CD4-positive, alpha-beta T cell treated with Interleukin-2 at 100 ng/mL for 4 hours (primary cell): ENCODE results near the gene ZNF423.

Source experiments
- DNase-seq: peaks from one replicate; pipeline ENCODE4 v3.0.0-alpha.2; 2020; ENCODE audit warnings: low spot score

The ZNF423 gene

GRCh38 chr16:49848530-49848929 lies 7.4 kb downstream of the ZNF423 start:
- DNase-seq, result no peak

DNA sequence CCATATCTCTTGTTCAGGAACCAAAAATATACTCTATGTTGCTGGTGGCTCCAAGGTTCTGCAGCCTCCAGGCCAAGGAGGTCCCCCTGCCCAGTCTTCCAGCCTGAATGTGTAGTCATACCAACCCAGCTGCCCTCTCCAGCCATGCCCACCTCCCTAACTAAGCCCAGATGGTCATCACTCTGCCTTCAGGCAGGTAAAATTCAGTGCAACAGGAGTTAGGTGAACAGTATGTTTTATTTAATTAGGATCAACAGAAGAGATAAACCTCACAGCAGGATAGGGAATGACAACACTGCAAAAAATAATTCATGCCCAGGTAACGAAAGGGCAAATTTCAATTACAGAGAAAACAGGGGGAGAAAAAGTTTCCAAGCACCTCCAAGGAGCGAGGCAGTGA lies 9.1 kb downstream of the ZNF423 start:
- DNase-seq, result no peak

GRCh38 chr16:49844359-49844758 lies 11.6 kb downstream of the ZNF423 start:
- no peak for DNase-seq

- no peak for DNase-seq
Observed at GRCh38 chr16:49843758-49844157, 12.2 kb downstream of the ZNF423 start.

GRCh38 chr16:49842972-49843371 lies 12.9 kb downstream of the ZNF423 start:
- DNase-seq, result no peak

- no peak for DNase-seq
Observed at GRCh38 chr16:49839017-49839825, 16.7 kb downstream of the ZNF423 start.

GRCh38 chr16:49838441-49839016 lies 17.4 kb downstream of the ZNF423 start:
- no peak for DNase-seq

DNA sequence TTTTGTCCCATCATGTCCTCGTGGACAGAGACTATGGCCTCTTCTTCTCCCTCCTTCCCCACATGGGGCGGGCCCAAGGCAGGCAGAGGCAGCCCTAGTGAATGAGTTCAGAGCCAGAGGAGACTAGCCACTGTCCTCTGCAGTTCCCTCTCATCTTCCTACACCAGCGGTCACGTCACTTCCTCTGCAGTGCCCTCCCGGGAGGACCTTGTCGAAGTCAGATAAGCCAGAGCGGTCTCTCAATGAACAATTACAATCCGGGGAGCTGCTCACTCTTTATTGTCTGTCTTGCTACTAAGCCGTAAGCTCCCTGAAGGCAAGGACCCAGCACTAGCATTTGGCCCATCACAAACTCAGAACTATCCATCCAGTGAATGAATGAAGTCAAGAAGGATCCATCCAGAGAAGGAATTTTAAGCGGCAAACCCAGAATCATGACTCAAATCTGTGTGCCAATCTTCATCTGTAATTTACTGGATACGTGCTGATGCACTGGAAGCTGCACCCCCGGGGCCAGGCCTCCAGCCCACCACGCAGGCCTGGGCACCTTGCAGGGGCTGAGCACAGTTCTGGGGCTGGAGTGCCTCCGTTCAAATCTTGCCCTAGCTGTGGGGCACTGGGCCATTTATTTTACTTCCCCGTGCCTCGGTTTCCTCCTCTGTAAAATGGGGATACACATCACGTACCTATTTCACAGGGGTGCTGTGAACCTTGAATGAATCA lies 18.1 kb downstream of the ZNF423 start:
- no peak for DNase-seq

- no peak for DNase-seq
Observed at GRCh38 chr16:49836668-49837067, 19.2 kb downstream of the ZNF423 start.

GRCh38 chr16:49836218-49836617 lies 19.7 kb downstream of the ZNF423 start:
- no peak for DNase-seq

DNA sequence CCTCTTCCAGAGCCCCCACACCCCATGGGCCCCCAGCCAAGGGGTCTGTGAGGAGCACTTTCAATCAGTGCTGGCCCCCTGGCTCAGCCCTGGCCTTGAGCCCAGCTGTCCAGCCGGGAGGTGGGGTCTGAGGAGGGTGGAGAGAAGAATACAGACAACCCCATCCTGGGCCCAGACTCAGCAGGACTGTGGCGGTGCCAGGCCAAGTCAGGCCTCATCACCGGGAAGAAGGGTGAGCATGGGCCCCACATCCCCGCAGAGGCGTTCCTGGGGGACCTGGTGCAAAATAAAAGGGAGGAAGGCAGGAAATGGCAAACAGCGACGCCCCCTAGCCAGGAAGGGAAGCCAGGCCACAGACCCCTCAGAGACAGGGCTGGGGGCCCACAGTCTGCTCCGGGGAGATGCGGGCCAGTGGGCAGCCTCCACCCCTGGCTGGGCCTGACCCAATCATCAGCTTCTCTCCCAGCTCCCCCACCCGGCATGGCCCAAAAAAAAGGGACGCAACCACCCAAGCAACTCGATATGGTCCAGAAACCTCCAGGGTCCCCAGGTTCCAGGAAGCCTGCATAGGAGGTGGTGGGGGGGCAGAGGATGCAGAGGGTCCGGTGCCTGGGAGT lies 20.6 kb downstream of the ZNF423 start:
- no peak for DNase-seq

GRCh38 chr16:49834531-49835151 lies 21.3 kb downstream of the ZNF423 start:
- no peak for DNase-seq

DNA sequence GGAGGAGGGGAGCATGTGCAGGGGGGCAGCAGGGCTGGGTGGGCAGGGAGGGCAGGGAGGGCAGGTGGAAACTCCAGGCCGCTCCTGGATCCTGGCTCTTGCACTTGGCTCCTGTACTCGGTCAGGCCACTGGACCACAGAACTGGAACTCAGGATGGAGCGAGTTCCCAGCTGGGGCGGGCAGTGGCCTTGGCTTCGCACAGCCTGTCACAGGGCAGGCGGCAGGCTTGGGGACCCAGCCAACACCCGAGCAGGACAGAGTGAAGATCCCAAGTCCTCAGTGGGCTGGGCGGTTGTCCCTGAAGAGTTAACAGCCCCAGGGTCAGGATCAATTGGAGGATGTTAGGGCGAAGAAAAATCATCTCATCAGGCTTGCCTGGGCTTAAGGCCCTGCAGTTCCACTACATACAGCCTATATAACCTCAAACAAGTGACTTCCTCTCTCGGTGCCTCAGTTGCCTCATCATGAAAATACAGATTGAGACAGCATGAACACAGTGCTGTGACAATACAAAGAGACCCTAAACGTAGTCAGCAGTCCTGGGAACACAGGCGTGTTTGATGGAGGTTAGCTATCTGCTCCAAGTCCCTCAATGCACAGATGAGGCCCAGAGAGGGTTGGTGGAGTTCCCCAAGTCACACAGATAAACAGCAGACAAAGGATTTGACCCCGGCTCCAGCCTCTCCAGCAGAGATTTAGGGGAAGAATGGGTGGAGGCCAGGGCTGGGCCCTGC lies 21.9 kb downstream of the ZNF423 start:
- DNase-seq, result no peak

DNA sequence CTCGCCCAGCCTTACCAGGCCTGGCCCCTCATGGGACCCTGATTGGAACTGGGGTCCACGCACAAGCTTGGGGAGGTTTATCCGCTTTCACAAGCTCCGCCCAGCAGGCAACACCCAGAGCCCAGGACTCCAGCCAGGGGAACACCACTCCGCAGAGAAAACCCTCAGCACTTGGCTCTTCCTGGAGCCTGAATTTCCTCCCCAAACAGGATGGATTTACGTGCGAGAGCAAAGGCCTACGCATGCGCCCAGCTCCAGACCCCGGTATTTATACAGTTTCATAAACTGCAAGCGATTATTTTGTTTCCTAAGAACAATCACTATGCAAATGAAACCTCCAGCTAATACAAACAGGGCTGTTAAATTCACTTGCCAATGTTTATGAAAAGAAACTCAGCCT lies 22.8 kb downstream of the ZNF423 start:
- no peak for DNase-seq

- no peak for DNase-seq
Observed at GRCh38 chr16:49832177-49832576, 23.7 kb downstream of the ZNF423 start.

DNA sequence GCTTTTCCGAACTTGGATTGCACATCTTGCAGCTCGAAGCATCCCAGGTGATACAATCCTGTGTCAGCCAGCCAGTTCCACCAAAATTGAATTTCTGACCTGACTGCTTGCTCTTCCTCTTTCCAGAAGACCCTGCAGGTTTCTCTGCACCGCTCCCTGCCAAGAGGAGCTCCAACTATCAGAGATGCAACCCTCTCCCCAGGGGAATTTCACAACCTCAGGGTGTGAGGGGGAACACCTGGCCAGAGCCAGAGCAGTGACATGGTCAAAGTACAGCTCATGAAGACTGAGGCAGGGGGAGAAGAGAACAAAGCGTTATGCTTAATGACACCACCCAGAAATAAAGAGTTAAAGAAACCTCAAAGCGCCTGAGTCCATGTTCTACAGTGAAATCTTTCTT lies 25.0 kb downstream of the ZNF423 start:
- DNase-seq, result no peak

DNA sequence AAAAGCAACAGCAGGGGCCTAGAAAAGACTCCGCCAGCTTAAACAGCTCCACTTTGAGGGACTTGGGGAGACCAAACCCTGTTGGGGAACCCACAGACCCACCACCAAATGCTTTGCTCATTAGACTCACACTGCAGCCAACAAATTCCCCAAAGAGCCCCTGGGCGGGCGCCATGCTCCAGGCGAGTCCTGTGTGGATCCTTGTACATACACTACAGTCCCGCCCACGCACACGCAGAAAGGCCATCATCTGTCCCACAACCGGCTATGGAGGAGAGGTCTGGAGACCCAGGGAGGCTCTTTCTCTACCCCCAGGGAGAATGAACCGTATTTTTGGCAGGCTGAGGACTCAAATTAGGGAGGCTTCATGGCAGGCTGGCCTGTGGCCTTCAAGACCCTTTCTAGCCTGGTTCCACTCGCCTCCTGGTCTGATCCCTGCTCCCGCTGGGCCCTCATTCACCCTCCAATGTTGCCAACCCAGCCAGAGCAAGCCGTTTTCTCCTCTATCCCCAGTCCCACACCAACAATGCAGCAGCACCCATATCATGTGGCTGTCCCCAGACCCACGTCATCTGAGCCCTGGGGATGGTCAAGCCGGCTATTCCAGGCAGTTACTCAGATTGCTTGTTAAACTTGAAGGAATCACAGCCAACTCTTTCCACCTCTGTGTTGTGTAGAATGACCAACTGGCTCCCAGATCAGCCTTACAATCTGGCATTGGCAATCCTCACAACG lies 27.2 kb downstream of the ZNF423 start:
- no peak for DNase-seq

GRCh38 chr16:49827805-49828438 lies 28.0 kb downstream of the ZNF423 start:
- no peak for DNase-seq

DNA sequence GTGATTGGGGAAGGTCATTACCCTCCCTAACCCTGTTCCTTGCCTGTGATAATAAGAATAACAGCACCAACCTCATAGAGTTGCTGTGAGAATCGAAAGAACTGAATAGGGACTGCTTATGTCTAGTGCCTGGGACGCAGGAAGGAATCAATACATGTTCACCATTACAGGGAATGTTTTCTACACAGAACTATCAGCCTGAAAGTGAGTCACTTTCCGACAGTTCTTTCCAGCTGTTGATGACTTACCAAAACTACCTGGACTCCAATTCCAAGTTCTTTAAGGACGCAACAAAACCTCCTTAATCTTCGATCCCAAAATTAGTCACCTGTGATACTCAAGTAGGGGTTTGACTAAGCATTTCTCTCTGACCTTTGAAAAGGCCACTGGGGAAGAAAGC lies 29.4 kb downstream of the ZNF423 start:
- DNase-seq, result no peak

DNA sequence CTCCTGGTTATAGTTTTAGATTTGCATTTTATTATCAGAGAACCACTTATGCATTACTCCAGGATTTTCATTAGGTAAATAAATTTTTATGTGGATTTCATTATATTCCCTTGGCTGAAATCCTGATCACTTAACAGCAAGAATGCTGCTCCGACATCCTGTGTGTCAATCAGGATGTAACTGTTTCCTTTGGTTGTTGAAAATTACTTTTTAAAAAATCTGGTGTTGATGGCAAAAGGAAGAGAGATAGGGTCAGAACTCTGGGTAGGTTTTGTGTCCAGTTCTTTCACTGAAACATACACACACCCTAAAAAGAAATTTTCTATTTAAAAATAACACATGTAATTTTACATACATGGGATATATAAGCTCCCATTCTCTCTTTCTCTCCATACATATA lies 30.9 kb downstream of the ZNF423 start:
- no peak for DNase-seq
